Neural cell (in vitro differentiated cells): Measurements from ENCODE around the gene NANP. TPM values are rescaled to one million over a fixed set of nuclear protein-coding genes. Genes with fewer than 3 reads are reported as not detected.

Experiments
- H2AFZ ChIP-seq: fragments of 200-600, 300-800 bp; sonication (generic), shearing (Covaris generic); 2 replicates; pipeline ENCODE4 v1.6.0; 2014; ENCODE audit warnings: low read depth, mild to moderate bottlenecking, antibody characterized with exemption, low read length, moderate library complexity
- H3F3A ChIP-seq: fragments of 200-600 bp; shearing (Covaris generic); 2 replicates; pipeline ENCODE4 v1.6.1; 2016; ENCODE audit warnings: mild to moderate bottlenecking, moderate library complexity, mixed read lengths, antibody characterized with exemption, low read length; ENCODE audit not compliant: insufficient read depth, poor library complexity, severe bottlenecking
- H3K27ac ChIP-seq: fragments of 200-600, 300-800 bp; sonication (generic), shearing (Covaris generic); 2 replicates; pipeline ENCODE4 v1.5.1; 2014; ENCODE audit warnings: mild to moderate bottlenecking, low read length, moderate library complexity
- H3K27me3 ChIP-seq: fragments of 300-800, 200-600 bp; sonication (generic), shearing (Covaris generic); 2 replicates; pipeline ENCODE4 v1.6.0; 2014; ENCODE audit warnings: mild to moderate bottlenecking, low read depth, low read length, moderate library complexity; ENCODE audit not compliant: insufficient read depth
- H3K36me3 ChIP-seq: fragments of 300-800, 200-600 bp; sonication (generic), shearing (Covaris generic); 2 replicates; pipeline ENCODE4 v1.5.1; 2014; ENCODE audit warnings: mild to moderate bottlenecking, antibody characterized with exemption, low read length, moderate library complexity; ENCODE audit not compliant: insufficient read depth
- H3K4me2 ChIP-seq: fragments of 300-800, 200-600 bp; sonication (generic), shearing (Covaris generic); 2 replicates; pipeline ENCODE4 v1.6.0; 2014; ENCODE audit warnings: mild to moderate bottlenecking, low read length
- H3K4me3 ChIP-seq: fragments of 300-800, 200-600 bp; sonication (generic), shearing (Covaris generic); 2 replicates; pipeline ENCODE4 v1.5.1; 2014; ENCODE audit warnings: mild to moderate bottlenecking, low read length, moderate library complexity
- H3K79me2 ChIP-seq: fragments of 200-600 bp; shearing (Covaris generic); replicated peaks from 2 replicates; pipeline ENCODE4 v1.6.0; 2014; ENCODE audit warnings: mild to moderate bottlenecking, low read length, moderate library complexity; ENCODE audit not compliant: insufficient read depth
- H3K9ac ChIP-seq: fragments of 300-800, 200-600 bp; sonication (generic), shearing (Covaris generic); 2 replicates; pipeline ENCODE4 v1.6.1; 2016; ENCODE audit warnings: mild to moderate bottlenecking, low read length, mixed read lengths
- H3K9me2 ChIP-seq: fragments of 200-600 bp; shearing (Covaris generic); 2 replicates; pipeline ENCODE4 v1.6.1; 2016; ENCODE audit warnings: mild to moderate bottlenecking, low read length, mixed read lengths; ENCODE audit not compliant: insufficient read depth
- H3K9me3 ChIP-seq: fragments of 200-600, 300-800 bp; sonication (generic), shearing (Covaris generic); 2 replicates; pipeline ENCODE4 v1.6.1; 2016; ENCODE audit warnings: mild to moderate bottlenecking, mixed run types, low read length, moderate library complexity, mixed read lengths
- H4K20me1 ChIP-seq: fragments of 200-600 bp; shearing (Covaris generic); 2 replicates; pipeline ENCODE4 v1.6.1; 2016; ENCODE audit warnings: mild to moderate bottlenecking, mixed run types; ENCODE audit not compliant: insufficient read depth
- EP300 ChIP-seq: fragments of 450-650 bp; conservative IDR thresholded peaks from 2 replicates; pipeline ENCODE4 v1.6.1; 2014; ENCODE audit warnings: antibody characterized with exemption, mild to moderate bottlenecking, moderate library complexity; ENCODE audit not compliant: poor library complexity, severe bottlenecking
- EZH2 ChIP-seq: fragments of 200-600, 300-800 bp; shearing (Covaris generic), sonication (generic); IDR thresholded peaks from 2 replicates; pipeline ENCODE4 v1.6.1; 2014; ENCODE audit warnings: antibody characterized with exemption, low read length, borderline replicate concordance, mild to moderate bottlenecking; ENCODE audit not compliant: insufficient read depth, poor library complexity, severe bottlenecking
- MXI1 ChIP-seq: fragments of 450-650 bp; conservative IDR thresholded peaks from 2 replicates; pipeline ENCODE4 v1.6.1; 2014; ENCODE audit warnings: antibody characterized with exemption, mild to moderate bottlenecking; ENCODE audit not compliant: poor library complexity, severe bottlenecking
- POLR2AphosphoS5 ChIP-seq: IDR thresholded peaks from 2 replicates; pipeline ENCODE4 v1.6.1; 2012
- RAD21 ChIP-seq: fragments of 450-650 bp; conservative IDR thresholded peaks from 2 replicates; pipeline ENCODE4 v1.6.1; 2014; ENCODE audit warnings: antibody characterized with exemption, mild to moderate bottlenecking, moderate library complexity
- SMC3 ChIP-seq: fragments of 450-650 bp; conservative IDR thresholded peaks from 2 replicates; pipeline ENCODE4 v1.6.1; 2014; ENCODE audit warnings: antibody characterized with exemption, mild to moderate bottlenecking, moderate library complexity; ENCODE audit not compliant: poor library complexity
- TAF1 ChIP-seq: IDR thresholded peaks from 2 replicates; pipeline ENCODE4 v1.6.1; 2012; ENCODE audit warnings: low read depth
- polyA plus RNA-seq: library from polyadenylated mRNA; depleted of rRNA; stranded (reverse); fragments of >200 nt; gene quantifications from 2 replicates; pipeline ENCODE4 v1.2.3, GENCODE V29; 2014
- TF ChIP-seq, protein P1 (sequence below): IDR thresholded peaks from 2 replicates; pipeline ENCODE4 v1.6.1; 2012; ENCODE audit warnings: borderline replicate concordance
- TF ChIP-seq, protein P2 (sequence below): fragments of 450-650 bp; IDR thresholded peaks from 2 replicates; pipeline ENCODE4 v1.5.1; 2014; ENCODE audit warnings: antibody characterized with exemption, mild to moderate bottlenecking, moderate library complexity; ENCODE audit not compliant: poor library complexity, severe bottlenecking

The NANP gene
- polyA plus RNA-seq, 1 donor from 2014 or later, result 4.1 TPM

DNA sequence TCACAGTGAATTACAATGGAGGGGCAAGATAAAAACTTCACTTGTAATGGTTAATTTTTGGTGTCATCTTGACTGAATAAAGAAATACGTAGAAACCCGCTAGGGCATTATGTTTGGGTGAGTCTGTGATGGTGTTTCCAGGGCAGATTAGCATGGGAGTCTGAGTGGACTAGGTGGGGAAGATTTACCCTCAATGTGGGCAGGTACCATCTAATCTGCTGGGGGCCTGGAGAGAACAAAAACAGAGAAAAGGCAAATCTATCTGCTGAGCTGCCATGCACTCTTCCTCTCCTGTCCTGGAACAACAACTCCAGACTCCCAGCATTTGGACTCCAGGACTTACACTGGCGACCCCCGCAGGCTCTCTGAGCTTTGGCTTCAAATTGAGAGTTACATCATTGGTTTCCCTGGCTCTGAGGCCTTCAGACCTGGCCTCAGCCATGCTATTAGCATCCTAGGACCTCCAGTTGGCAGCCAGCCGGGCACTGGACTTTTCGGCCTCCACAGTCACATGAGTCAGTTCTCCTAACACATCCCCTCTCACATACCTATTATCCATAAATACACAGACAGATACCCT lies 58.1 kb downstream of the NANP start:
- Histone ChIP-seq H3K9me3 (peaks cover 5% of the 10 kb centered on the region), H3F3A (no peaks in the 10 kb centered on the region), H3K9ac (no peak overlapping the region), H3K9me2 (no peaks in the 10 kb centered on the region), H3K4me3 (no peak overlapping the region), H3K36me3 (no peaks in the 10 kb centered on the region), H3K79me2 (peaks cover 57% of the 10 kb centered on the region), H2AFZ (no peak overlapping the region), H3K4me2 (no peak overlapping the region), H3K27ac (no peak overlapping the region), H3K27me3 (no peaks in the 10 kb centered on the region), H4K20me1 (no peaks in the 10 kb centered on the region)
- no peak for TF ChIP-seq POLR2AphosphoS5
- TF ChIP-seq, protein P1, sequence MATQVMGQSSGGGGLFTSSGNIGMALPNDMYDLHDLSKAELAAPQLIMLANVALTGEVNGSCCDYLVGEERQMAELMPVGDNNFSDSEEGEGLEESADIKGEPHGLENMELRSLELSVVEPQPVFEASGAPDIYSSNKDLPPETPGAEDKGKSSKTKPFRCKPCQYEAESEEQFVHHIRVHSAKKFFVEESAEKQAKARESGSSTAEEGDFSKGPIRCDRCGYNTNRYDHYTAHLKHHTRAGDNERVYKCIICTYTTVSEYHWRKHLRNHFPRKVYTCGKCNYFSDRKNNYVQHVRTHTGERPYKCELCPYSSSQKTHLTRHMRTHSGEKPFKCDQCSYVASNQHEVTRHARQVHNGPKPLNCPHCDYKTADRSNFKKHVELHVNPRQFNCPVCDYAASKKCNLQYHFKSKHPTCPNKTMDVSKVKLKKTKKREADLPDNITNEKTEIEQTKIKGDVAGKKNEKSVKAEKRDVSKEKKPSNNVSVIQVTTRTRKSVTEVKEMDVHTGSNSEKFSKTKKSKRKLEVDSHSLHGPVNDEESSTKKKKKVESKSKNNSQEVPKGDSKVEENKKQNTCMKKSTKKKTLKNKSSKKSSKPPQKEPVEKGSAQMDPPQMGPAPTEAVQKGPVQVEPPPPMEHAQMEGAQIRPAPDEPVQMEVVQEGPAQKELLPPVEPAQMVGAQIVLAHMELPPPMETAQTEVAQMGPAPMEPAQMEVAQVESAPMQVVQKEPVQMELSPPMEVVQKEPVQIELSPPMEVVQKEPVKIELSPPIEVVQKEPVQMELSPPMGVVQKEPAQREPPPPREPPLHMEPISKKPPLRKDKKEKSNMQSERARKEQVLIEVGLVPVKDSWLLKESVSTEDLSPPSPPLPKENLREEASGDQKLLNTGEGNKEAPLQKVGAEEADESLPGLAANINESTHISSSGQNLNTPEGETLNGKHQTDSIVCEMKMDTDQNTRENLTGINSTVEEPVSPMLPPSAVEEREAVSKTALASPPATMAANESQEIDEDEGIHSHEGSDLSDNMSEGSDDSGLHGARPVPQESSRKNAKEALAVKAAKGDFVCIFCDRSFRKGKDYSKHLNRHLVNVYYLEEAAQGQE, result no peak
- TF ChIP-seq, protein P2, sequence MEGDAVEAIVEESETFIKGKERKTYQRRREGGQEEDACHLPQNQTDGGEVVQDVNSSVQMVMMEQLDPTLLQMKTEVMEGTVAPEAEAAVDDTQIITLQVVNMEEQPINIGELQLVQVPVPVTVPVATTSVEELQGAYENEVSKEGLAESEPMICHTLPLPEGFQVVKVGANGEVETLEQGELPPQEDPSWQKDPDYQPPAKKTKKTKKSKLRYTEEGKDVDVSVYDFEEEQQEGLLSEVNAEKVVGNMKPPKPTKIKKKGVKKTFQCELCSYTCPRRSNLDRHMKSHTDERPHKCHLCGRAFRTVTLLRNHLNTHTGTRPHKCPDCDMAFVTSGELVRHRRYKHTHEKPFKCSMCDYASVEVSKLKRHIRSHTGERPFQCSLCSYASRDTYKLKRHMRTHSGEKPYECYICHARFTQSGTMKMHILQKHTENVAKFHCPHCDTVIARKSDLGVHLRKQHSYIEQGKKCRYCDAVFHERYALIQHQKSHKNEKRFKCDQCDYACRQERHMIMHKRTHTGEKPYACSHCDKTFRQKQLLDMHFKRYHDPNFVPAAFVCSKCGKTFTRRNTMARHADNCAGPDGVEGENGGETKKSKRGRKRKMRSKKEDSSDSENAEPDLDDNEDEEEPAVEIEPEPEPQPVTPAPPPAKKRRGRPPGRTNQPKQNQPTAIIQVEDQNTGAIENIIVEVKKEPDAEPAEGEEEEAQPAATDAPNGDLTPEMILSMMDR, result no peak
- no peak for TF ChIP-seq SMC3
- no peak for TF ChIP-seq TAF1
- no peak for TF ChIP-seq MXI1
- no peak for TF ChIP-seq EZH2

DNA sequence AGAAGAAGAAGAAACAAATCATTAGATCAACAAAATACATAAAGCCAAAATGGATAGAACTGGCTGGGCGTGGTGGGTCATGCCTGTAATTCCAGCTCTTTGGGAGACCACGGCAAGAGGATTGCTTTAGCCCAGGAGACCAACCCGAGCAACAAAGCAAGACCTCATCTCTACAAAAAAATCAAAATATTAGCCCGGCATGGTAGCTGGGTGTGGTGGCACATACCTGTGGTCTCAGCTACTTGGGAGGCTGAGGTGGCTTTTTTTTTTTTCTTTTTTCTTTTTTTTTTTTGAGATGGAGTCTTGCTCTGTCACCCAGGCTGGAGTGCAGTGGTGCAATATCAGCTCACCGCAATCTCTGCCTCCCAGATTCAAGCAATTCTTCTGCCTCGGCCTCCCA lies 59.9 kb downstream of the NANP start:
- Histone ChIP-seq H3K27me3 (no peaks in the 10 kb centered on the region), H3K36me3 (no peaks in the 10 kb centered on the region), H3K27ac (no peak overlapping the region), H2AFZ (no peak overlapping the region), H3K9me3 (peaks cover 5% of the 10 kb centered on the region), H3K9me2 (no peaks in the 10 kb centered on the region), H3F3A (no peaks in the 10 kb centered on the region), H3K9ac (no peak overlapping the region), H3K4me2 (no peak overlapping the region), H3K79me2 (peaks cover 48% of the 10 kb centered on the region), H4K20me1 (no peaks in the 10 kb centered on the region), H3K4me3 (no peak overlapping the region)
- TF ChIP-seq RAD21 (no peak), MXI1 (no peak), TAF1 (no peak), EP300 (no peak), SMC3 (no peak), EZH2 (no peak), POLR2AphosphoS5 (no peak)
- TF ChIP-seq, protein P1, result no peak
- TF ChIP-seq, protein P2, result no peak
